GM19239 (cell line): ENCODE results near the gene SPNS2.

ENCODE experiments used
- DNase-seq: peaks from one replicate; pipeline ENCODE4 v3.0.0; 2011; ENCODE audit warnings: low spot score; ENCODE audit not compliant: insufficient read length
- FAIRE-seq: peaks from 2 replicates; lab custom pipeline; 2011; peaks lifted over from hg19 to GRCh38; lab: Jason Lieb, UNC

The SPNS2 gene

GRCh38 chr17:4545217-4545951 is 46.7 kb downstream of the SPNS2 start:
- FAIRE-seq (no peak), DNase-seq (no peak)

- FAIRE-seq (no peak), DNase-seq (no peak)
Observed at GRCh38 chr17:4547118-4547906, 48.6 kb downstream of the SPNS2 start.

GRCh38 chr17:4548061-4548461 is 49.4 kb downstream of the SPNS2 start:
- FAIRE-seq = no peak
- DNase-seq = no peak

GRCh38 chr17:4548721-4549531 is 50.2 kb downstream of the SPNS2 start:
- DNase-seq (no peak), FAIRE-seq (no peak)

- DNase-seq (no peak), FAIRE-seq (no peak)
Observed at GRCh38 chr17:4549781-4550533, 51.3 kb downstream of the SPNS2 start.

- FAIRE-seq (no peak), DNase-seq (no peak)
Observed at GRCh38 chr17:4550534-4551039, 51.9 kb downstream of the SPNS2 start.

GRCh38 chr17:4551141-4551540 is 52.5 kb downstream of the SPNS2 start:
- FAIRE-seq (no peak), DNase-seq (no peak)

- DNase-seq (no peak), FAIRE-seq (no peak)
Observed at GRCh38 chr17:4551796-4552525, 53.3 kb downstream of the SPNS2 start.

GRCh38 chr17:4553669-4554068 is 55.0 kb downstream of the SPNS2 start:
- DNase-seq (no peak), FAIRE-seq (no peak)

GRCh38 chr17:4554441-4554996 is 55.8 kb downstream of the SPNS2 start:
- DNase-seq (no peak), FAIRE-seq (no peak)

- FAIRE-seq (peak; percentile 99), DNase-seq (peak; percentile 100)
Observed at GRCh38 chr17:4554997-4555799, 56.5 kb downstream of the SPNS2 start, which contains the start of gene MYBBP1A. Gene MYBBP1A (minus strand): TSS chr17:4555384. CDS start chr17:4555324, 60 bp downstream.

GRCh38 chr17:4555873-4556759 is 57.4 kb downstream of the SPNS2 start:
- FAIRE-seq (peak; percentile 57), DNase-seq (no peak)

- DNase-seq (no peak), FAIRE-seq (no peak)
Observed at GRCh38 chr17:4556996-4557395, 58.3 kb downstream of the SPNS2 start.

- no peak for FAIRE-seq
- no peak for DNase-seq
Observed at GRCh38 chr17:4557626-4558346, 59.1 kb downstream of the SPNS2 start.

GRCh38 chr17:4558347-4558971 is 59.8 kb downstream of the SPNS2 start:
- DNase-seq = no peak
- no peak for FAIRE-seq
